GM19463 (cell line): Measurements from ENCODE around the gene MYO1E.

ENCODE experiments used
- ATAC-seq: cut with Tn5 transposase; IDR thresholded peaks from one replicate; pipeline ENCODE4 v1.9.1; 2021; ENCODE audit warnings: mild to moderate bottlenecking, moderate library complexity; ENCODE audit not compliant: unreplicated experiment

The MYO1E gene

GRCh38 chr15:59322056-59322759, 50.5 kb downstream of the MYO1E start:
- ATAC-seq: peak; percentile 47

- no peak for ATAC-seq
Observed at GRCh38 chr15:59321000-59321689, 51.5 kb downstream of the MYO1E start.

- ATAC-seq: no peak
Observed at GRCh38 chr15:59317211-59317610, 55.5 kb downstream of the MYO1E start.

- no peak for ATAC-seq
Observed at GRCh38 chr15:59315914-59316451, 56.7 kb downstream of the MYO1E start.

GRCh38 chr15:59313641-59314332, 58.9 kb downstream of the MYO1E start:
- ATAC-seq: peak; percentile 91

- no peak for ATAC-seq
Observed at GRCh38 chr15:59312205-59312604, 60.5 kb downstream of the MYO1E start.

- ATAC-seq: no peak
Observed at GRCh38 chr15:59311195-59311594, 61.5 kb downstream of the MYO1E start.

- no peak for ATAC-seq
Observed at GRCh38 chr15:59309405-59309804, 63.3 kb downstream of the MYO1E start.

GRCh38 chr15:59307165-59307537, 65.5 kb downstream of the MYO1E start:
- no peak for ATAC-seq

GRCh38 chr15:59306520-59307164, 66.0 kb downstream of the MYO1E start:
- ATAC-seq: no peak

GRCh38 chr15:59304807-59305206, 67.9 kb downstream of the MYO1E start:
- no peak for ATAC-seq

GRCh38 chr15:59304034-59304795, 68.5 kb downstream of the MYO1E start:
- peak; percentile 58 for ATAC-seq

- ATAC-seq: no peak
Observed at GRCh38 chr15:59303633-59304032, 69.0 kb downstream of the MYO1E start.

- no peak for ATAC-seq
Observed at GRCh38 chr15:59303136-59303535, 69.5 kb downstream of the MYO1E start.

- no peak for ATAC-seq
Observed at GRCh38 chr15:59301527-59301926, 71.1 kb downstream of the MYO1E start.

- ATAC-seq: no peak
Observed at GRCh38 chr15:59300618-59301139, 72.0 kb downstream of the MYO1E start.

GRCh38 chr15:59299929-59300617, 72.6 kb downstream of the MYO1E start:
- ATAC-seq: peak; percentile 39

GRCh38 chr15:59298854-59299250, 73.8 kb downstream of the MYO1E start:
- no peak for ATAC-seq

GRCh38 chr15:59298225-59298853, 74.3 kb downstream of the MYO1E start:
- ATAC-seq: peak; percentile 72
